Caco-2 (cell line): ENCODE results near the gene STK16. TPM values are rescaled to one million over a fixed set of nuclear protein-coding genes. Genes with fewer than 3 reads are reported as not detected.

Experiments used
- Bru-seq: library from RNA; stranded (reverse); fragments of 400-500 nt; gene quantifications from one replicate; lab custom pipeline; 2021; lab: Mats Ljungman, UMichigan
- BruChase-seq, 2 experiments: library from RNA; stranded (reverse); fragments of 400-500 nt; gene quantifications; one replicate each; lab custom pipeline; 2021; lab: Mats Ljungman, UMichigan
- BruUV-seq: library from RNA; stranded (reverse); fragments of 400-500 nt; replicated peaks from 2 replicates; lab custom pipeline; 2021; lab: Mats Ljungman, UMichigan
- CTCF ChIA-PET: fragments of 300-600 bp; sonication (Branson Sonifier 250); formaldehyde crosslinking; loops from one replicate; lab custom pipeline; 2022; ENCODE audit warnings: antibody characterized with exemption; lab: Charles Lee
- POLR2A ChIA-PET: fragments of 300-600 bp; sonication (Branson Sonifier 250); formaldehyde crosslinking; loops from one replicate; lab custom pipeline; 2022; ENCODE audit warnings: antibody characterized with exemption; lab: Charles Lee
- DNase-seq, 2 experiments: peaks; one replicate each; pipeline versions ENCODE4 v3.0.0 to v3.0.0-alpha.2; 2020 to 2022
- H3K27me3 ChIP-seq: replicated peaks from 2 replicates; pipeline ENCODE4 v1.6.0; 2011; ENCODE audit warnings: low read length; ENCODE audit not compliant: control insufficient read depth, insufficient read depth
- H3K36me3 ChIP-seq: 2 replicates; pipeline ENCODE4 v1.5.1; 2011; ENCODE audit warnings: low read length; ENCODE audit not compliant: control insufficient read depth, insufficient read depth
- H3K4me1 ChIP-seq: fragments of 250-450 bp; sonication (Bioruptor Pico); 2 replicates; pipeline ENCODE4 v1.5.1; 2020; ENCODE audit warnings: mild to moderate bottlenecking
- H3K4me3 ChIP-seq: 2 replicates; pipeline ENCODE4 v1.5.1; 2011; ENCODE audit warnings: low read depth, mild to moderate bottlenecking, control low read depth, low read length
- H3K9me3 ChIP-seq: fragments of 250-450 bp; sonication (Bioruptor Pico); 2 replicates; pipeline ENCODE4 v1.5.1; 2020; ENCODE audit warnings: mild to moderate bottlenecking, moderate library complexity
- H3K27ac Mint-ChIP-seq: one replicate; pipeline ENCODE4 v1.8.0; 2022; ENCODE audit warnings: mixed read lengths; ENCODE audit not compliant: unreplicated experiment
- H3K27me3 Mint-ChIP-seq: one replicate; pipeline ENCODE4 v1.8.0; 2022; ENCODE audit warnings: mixed read lengths; ENCODE audit not compliant: insufficient read depth, unreplicated experiment
- H3K36me3 Mint-ChIP-seq: one replicate; pipeline ENCODE4 v1.8.0; 2022; ENCODE audit warnings: mild to moderate bottlenecking, mixed read lengths; ENCODE audit not compliant: insufficient read depth, unreplicated experiment
- H3K4me1 Mint-ChIP-seq: one replicate; pipeline ENCODE4 v1.8.0; 2022; ENCODE audit warnings: low read depth, mixed read lengths; ENCODE audit not compliant: unreplicated experiment
- H3K4me3 Mint-ChIP-seq: one replicate; pipeline ENCODE4 v1.8.0; 2022; ENCODE audit warnings: mild to moderate bottlenecking, moderate library complexity, mixed read lengths; ENCODE audit not compliant: unreplicated experiment
- H3K9me3 Mint-ChIP-seq: one replicate; pipeline ENCODE4 v1.8.0; 2022; ENCODE audit warnings: mixed read lengths; ENCODE audit not compliant: unreplicated experiment
- intact Hi-C: fragments of 100-400 bp; cut with micrococcal nuclease; formaldehyde crosslinking; loops from one replicate; pipeline ENCODE4 v1.10.0; 2022; ENCODE audit not compliant: unreplicated experiment
- long read RNA-seq: library from polyadenylated mRNA; stranded (forward); transcript quantifications from one replicate; pipeline ENCODE4 v2.0.0, GENCODE V29; 2022
- total RNA-seq: library from RNA; stranded (reverse); gene quantifications from 2 replicates; pipeline ENCODE4 v1.2.3, GENCODE V29; 2022
- TF ChIP-seq, protein P1 (sequence below), 2 experiments: fragments of 200-600 bp in 1 of 2; IDR thresholded peaks; 1 replicate in 1 of 2; 2 replicates in 1 of 2; pipeline versions ENCODE4 v1.5.1 to v1.8.0; 2011 to 2022; ENCODE audit warnings: antibody characterized with exemption in 1 of 2, control low read depth in 1 of 2, inconsistent platforms in 1 of 2, low read depth in 1 of 2, low read length in 1 of 2, mild to moderate bottlenecking in 1 of 2, moderate library complexity in 1 of 2; ENCODE audit not compliant: insufficient read depth in 1 of 2, severe bottlenecking in 1 of 2, unreplicated experiment in 1 of 2

The STK16 gene, protein sequence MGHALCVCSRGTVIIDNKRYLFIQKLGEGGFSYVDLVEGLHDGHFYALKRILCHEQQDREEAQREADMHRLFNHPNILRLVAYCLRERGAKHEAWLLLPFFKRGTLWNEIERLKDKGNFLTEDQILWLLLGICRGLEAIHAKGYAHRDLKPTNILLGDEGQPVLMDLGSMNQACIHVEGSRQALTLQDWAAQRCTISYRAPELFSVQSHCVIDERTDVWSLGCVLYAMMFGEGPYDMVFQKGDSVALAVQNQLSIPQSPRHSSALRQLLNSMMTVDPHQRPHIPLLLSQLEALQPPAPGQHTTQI
- total RNA-seq: 26.1 and 26.6 TPM in 2 replicates
- Bru-seq, nascent RNA: percentile 79 among the genes with signal in this experiment
- percentile 66 among the genes with signal in this experiment for BruChase-seq, experiment 1, labeled RNA remaining after a 2-hour chase
- BruChase-seq, experiment 2, labeled RNA remaining after a 6-hour chase: percentile 73 among the genes with signal in this experiment
- long read RNA-seq, partial matches to known transcripts: 0 of 4 reads
- long read RNA-seq, other reads (novel, unspliced or antisense): 2 of 4 reads

DNA sequence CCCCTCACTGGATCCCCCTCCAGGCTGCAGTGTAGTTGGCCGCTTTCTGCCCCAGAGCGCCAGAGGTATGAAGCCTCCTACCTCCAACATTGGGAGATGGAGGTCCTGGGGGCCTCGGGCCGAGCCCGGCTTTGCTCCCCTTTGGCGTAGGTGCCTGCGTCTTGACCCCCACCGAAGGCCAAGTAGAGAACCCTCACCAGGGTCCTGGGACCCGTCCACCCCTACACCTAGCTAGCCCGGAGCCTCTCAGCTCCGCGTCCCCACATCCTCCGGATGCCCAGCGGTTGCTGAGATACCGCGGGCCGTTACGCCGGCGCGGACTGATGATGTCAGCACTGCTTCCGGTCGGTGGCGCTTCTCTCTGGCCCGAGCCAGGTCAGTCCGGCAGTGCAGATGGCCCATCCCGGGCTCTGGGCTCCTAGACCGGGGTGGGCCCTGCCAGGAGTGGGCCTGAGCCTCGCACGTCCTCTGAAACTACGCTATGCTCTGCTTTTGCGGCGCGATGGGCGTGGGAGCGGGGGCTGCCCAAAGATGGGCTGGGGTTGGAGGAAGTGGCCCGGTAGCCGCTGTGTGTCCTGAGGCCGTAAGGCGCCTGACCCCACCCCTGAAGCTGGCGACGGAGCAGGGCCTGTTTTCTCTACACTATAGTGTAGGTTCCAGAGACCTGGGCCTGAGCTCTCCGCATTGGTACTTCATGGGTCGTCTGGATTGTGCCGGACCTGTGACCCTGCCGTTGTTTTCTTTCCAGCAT is at the start of gene STK16, which contains the start of gene GLB1L:
Gene STK16 (plus strand): TSS at position 332 of the 751 bp plus-strand sequence. CDS start 521 bp downstream, outside the sequence.
Gene GLB1L (minus strand): TSS at position 297 of the 751 bp plus-strand sequence. CDS start 1,871 bp downstream, outside the sequence.
- Histone ChIP-seq H3K4me3 (peak within 1 kb of the TSS; percentile 73), H3K36me3 (no peaks in the 10 kb centered on the region; the same call in 1 of the 2 replicates), H3K9me3 (no peaks in the 10 kb centered on the region), H3K27me3 (no peaks in the 10 kb centered on the region), H3K4me1 (peaks cover 33% of the 10 kb centered on the region)
- TSS peak; percentile 66 for BruUV-seq
- intact Hi-C loops: loop anchor here (1.0 kb wide), 1 partner anchor 85 kb away; the partner anchor contains the start of gene NHEJ1
- ChIA-PET CTCF (interaction anchor here (0.6 to 2.3 kb wide), 4 partner anchors 9 to 49 kb away, joined by 4 to 11 read pairs (median 7); partner anchors contain the start of genes TUBA4A and ZFAND2B), POLR2A (interaction anchor here (0.7 to 2.2 kb wide), 8 partner anchors 9 to 69 kb away, joined by 3 to 14 read pairs (median 6); partner anchors contain the start of genes ABCB6, ANKZF1, ATG9A and CNPPD1)
- TF ChIP-seq, protein P1, sequence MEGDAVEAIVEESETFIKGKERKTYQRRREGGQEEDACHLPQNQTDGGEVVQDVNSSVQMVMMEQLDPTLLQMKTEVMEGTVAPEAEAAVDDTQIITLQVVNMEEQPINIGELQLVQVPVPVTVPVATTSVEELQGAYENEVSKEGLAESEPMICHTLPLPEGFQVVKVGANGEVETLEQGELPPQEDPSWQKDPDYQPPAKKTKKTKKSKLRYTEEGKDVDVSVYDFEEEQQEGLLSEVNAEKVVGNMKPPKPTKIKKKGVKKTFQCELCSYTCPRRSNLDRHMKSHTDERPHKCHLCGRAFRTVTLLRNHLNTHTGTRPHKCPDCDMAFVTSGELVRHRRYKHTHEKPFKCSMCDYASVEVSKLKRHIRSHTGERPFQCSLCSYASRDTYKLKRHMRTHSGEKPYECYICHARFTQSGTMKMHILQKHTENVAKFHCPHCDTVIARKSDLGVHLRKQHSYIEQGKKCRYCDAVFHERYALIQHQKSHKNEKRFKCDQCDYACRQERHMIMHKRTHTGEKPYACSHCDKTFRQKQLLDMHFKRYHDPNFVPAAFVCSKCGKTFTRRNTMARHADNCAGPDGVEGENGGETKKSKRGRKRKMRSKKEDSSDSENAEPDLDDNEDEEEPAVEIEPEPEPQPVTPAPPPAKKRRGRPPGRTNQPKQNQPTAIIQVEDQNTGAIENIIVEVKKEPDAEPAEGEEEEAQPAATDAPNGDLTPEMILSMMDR (IDR thresholded peaks at IDR 0.05; ENCODE audit: insufficient read depth in 1 of 2, low read depth in 1 of 2, low read length in 1 of 2, severe bottlenecking in 1 of 2, unreplicated experiment in 1 of 2): no peak
- peak within 1 kb of the TSS; percentile 90 for H3K27ac Mint-ChIP-seq
- H3K4me3 Mint-ChIP-seq: peak within 1 kb of the TSS; percentile 82
- peak; percentile 94 for DNase-seq
- no peaks in the 10 kb centered on the region for H3K27me3 Mint-ChIP-seq
- no peaks in the 10 kb centered on the region for H3K9me3 Mint-ChIP-seq
- H3K4me1 Mint-ChIP-seq: peaks cover 23% of the 10 kb centered on the region
- peaks cover 18% of the 10 kb centered on the region for H3K36me3 Mint-ChIP-seq

DNA sequence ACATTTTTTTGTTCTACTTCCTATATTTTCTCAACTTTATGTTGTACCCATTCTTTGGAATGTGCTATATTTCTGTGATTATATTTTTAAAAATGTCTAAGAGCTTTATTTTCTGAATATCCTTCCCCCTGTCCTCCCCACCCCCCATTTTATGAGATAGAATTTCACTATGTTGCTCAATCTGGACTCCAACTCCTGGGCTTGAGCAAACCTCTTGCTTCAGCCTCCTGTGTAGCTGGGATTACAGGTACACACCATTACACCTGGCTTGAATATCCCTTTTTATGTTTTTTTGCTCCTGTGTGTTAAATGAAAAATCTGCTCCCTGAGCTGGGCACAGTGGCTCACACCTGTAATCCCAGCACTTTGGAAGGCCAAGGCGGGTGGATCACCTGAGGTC is 47.9 kb upstream of the STK16 start:
- Mint-ChIP-seq H3K27me3 (no peaks in the 10 kb centered on the region), H3K9me3 (no peaks in the 10 kb centered on the region), H3K27ac (no peak overlapping the region), H3K4me3 (no peak overlapping the region), H3K4me1 (no peaks in the 10 kb centered on the region), H3K36me3 (no peaks in the 10 kb centered on the region)
- no peak overlapping the region for H3K4me3 ChIP-seq
- BruUV-seq: no TSS peak
- no peaks in the 10 kb centered on the region for H3K4me1 ChIP-seq
- POLR2A ChIA-PET: interaction anchor here (0.6 to 0.7 kb wide), 2 partner anchors 52 to 128 kb away, joined by 3 to 7 read pairs; no protein-coding TSS in a partner anchor
- TF ChIP-seq, protein P1 (IDR thresholded peaks at IDR 0.05; ENCODE audit: insufficient read depth in 1 of 2, low read depth in 1 of 2, low read length in 1 of 2, severe bottlenecking in 1 of 2, unreplicated experiment in 1 of 2): no peak
- CTCF ChIA-PET: interaction anchor here (0.7 to 1.4 kb wide), 2 partner anchors 9 to 81 kb away, joined by 6 to 9 read pairs; partner anchors contain the start of genes DNAJB2 and ZFAND2B
- H3K27me3 ChIP-seq: no peaks in the 10 kb centered on the region
- intact Hi-C loops: no loop called here
- H3K36me3 ChIP-seq: no peaks in the 10 kb centered on the region
- no peak for DNase-seq
- no peaks in the 10 kb centered on the region for H3K9me3 ChIP-seq
